Calu3 (cell line): ENCODE measurements around the gene TGIF2. TPM values are rescaled to one million over a fixed set of nuclear protein-coding genes. Genes with fewer than 3 reads are reported as not detected.

Source experiments
- BruUV-seq: library from RNA; stranded (reverse); fragments of 400-500 nt; replicated peaks from 2 replicates; lab custom pipeline; 2021; lab: Mats Ljungman, UMichigan
- CTCF ChIA-PET: fragments of 300-600 bp; sonication (Branson Sonifier 250); formaldehyde crosslinking; loops from one replicate; lab custom pipeline; 2022; ENCODE audit warnings: antibody characterized with exemption; lab: Charles Lee
- DNase-seq: peaks from one replicate; pipeline ENCODE4 v3.0.0; 2022
- H3K27ac Mint-ChIP-seq: one replicate; pipeline ENCODE4 v1.8.0; 2022; ENCODE audit warnings: mixed read lengths; ENCODE audit not compliant: unreplicated experiment
- H3K27me3 Mint-ChIP-seq: one replicate; pipeline ENCODE4 v1.8.0; 2022; ENCODE audit warnings: mixed read lengths; ENCODE audit not compliant: unreplicated experiment
- H3K36me3 Mint-ChIP-seq: one replicate; pipeline ENCODE4 v1.8.0; 2022; ENCODE audit warnings: mild to moderate bottlenecking, moderate library complexity, mixed read lengths; ENCODE audit not compliant: insufficient read depth, unreplicated experiment
- H3K4me1 Mint-ChIP-seq: one replicate; pipeline ENCODE4 v1.8.0; 2022; ENCODE audit warnings: mild to moderate bottlenecking, low read depth, mixed read lengths; ENCODE audit not compliant: unreplicated experiment
- H3K4me3 Mint-ChIP-seq: one replicate; pipeline ENCODE4 v1.8.0; 2022; ENCODE audit warnings: mild to moderate bottlenecking, low read depth, moderate library complexity, mixed read lengths; ENCODE audit not compliant: unreplicated experiment
- H3K9me3 Mint-ChIP-seq: one replicate; pipeline ENCODE4 v1.8.0; 2022; ENCODE audit warnings: low read depth, mixed read lengths; ENCODE audit not compliant: unreplicated experiment
- CTCF ChIP-seq: fragments of 200-600 bp; IDR thresholded peaks from one replicate; pipeline ENCODE4 v1.8.0; 2022; ENCODE audit warnings: antibody characterized with exemption; ENCODE audit not compliant: unreplicated experiment
- intact Hi-C: fragments of 100-400 bp; cut with micrococcal nuclease; formaldehyde crosslinking; loops from one replicate; pipeline ENCODE4 v1.10.0; 2022; ENCODE audit not compliant: unreplicated experiment
- total RNA-seq: library from RNA; stranded (reverse); gene quantifications from 2 replicates; pipeline ENCODE4 v1.2.3, GENCODE V29; 2022

The TGIF2 gene
- total RNA-seq, 1 experiment from 2014 or later: 39.4 TPM

DNA sequence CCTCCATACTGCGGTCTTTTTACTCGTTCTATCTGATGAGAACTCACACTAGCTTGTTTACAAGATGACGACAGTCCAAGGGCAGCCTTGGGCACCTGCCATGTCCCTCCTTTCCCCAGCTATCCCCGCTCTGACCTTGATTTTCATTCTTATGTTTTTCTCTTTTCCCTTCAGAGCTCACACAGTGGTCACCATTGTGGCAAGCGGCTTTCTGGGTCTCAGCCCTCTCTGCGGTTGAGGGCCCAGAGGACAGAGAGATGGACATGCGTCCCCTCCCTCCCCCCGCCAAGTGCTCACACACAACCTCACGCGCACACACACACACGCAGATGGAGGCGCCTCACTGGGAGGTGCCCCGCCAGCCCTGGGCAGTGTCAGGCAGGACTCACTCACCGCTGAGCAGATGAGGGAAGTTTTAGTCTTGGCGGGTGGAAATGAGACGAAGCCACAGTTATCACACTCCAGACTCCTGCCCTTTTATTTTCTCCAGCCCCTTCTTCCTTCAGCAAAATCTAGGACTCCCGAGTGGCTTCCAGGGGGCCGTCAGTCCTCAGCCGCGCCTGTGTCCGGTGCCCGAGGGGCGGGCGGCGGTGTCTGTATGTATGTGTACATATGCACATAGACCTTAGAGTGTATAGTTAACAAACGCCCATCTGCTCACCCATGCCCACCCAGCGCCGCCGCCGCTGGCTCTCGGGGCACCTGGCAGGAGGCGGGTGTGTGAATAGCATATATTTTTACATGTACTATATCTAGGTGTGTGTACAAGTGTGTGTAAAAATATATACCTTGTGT, 45.9 kb upstream of the TGIF2 start:
- TF ChIP-seq CTCF: no peak
- no peaks in the 10 kb centered on the region for H3K9me3 Mint-ChIP-seq
- intact Hi-C loops: no loop called here
- H3K27me3 Mint-ChIP-seq: no peaks in the 10 kb centered on the region
- CTCF ChIA-PET: interaction anchor here (0.6 kb wide), 1 partner anchor 10 kb away, joined by 4 read pairs; no protein-coding TSS in a partner anchor
- BruUV-seq: TSS peak; percentile 52
- no peak overlapping the region for H3K27ac Mint-ChIP-seq
- DNase-seq: no peak
- no peak overlapping the region for H3K4me3 Mint-ChIP-seq
- peaks cover 28% of the 10 kb centered on the region for H3K36me3 Mint-ChIP-seq
- no peaks in the 10 kb centered on the region for H3K4me1 Mint-ChIP-seq

DNA sequence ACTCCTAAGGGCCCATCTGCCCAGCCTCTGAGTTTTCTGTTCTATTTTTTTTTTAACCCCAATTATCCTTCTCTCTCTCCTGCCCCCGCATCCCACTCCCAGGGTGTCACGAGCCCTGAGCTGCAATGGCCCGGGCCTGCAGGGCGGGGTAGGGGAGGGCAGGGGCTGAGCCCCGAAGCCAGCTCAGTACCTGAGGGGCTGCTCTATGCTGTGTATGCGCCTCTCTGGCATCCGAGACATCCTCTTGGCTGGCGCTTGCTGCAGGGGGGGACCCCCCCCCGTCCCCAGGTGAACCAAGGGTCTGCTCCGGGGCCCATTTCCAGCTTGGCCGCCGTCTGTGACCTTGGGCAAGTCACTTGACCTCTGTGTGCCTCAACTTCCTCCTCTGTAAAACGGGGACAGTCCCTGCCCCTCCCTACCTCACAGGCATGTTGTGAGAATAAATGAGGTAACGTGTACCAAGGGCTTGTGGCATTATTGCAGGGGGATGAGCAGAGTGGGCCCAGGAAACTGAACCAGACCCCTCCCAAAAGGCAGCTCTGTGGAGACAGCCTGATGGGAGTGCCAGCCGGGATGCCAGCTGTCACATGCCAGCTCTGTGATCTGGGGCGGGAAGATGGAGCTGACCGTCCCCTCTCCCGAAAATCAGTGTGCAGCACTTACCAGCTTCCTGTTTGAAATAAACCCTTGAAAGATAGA, 45.1 kb upstream of the TGIF2 start:
- Mint-ChIP-seq H3K4me3 (no peak overlapping the region), H3K4me1 (no peaks in the 10 kb centered on the region), H3K27me3 (no peaks in the 10 kb centered on the region), H3K9me3 (no peaks in the 10 kb centered on the region), H3K27ac (no peak overlapping the region), H3K36me3 (peaks cover 28% of the 10 kb centered on the region)
- no TSS peak for BruUV-seq
- intact Hi-C loops: no loop called here
- CTCF ChIA-PET: interaction anchor here (0.6 kb wide), 1 partner anchor 60 kb away, joined by 3 read pairs; no protein-coding TSS in a partner anchor
- no peak for TF ChIP-seq CTCF
- DNase-seq: no peak

- Mint-ChIP-seq H3K36me3 (peaks cover 28% of the 10 kb centered on the region), H3K4me3 (no peak overlapping the region), H3K27ac (no peak overlapping the region), H3K27me3 (no peaks in the 10 kb centered on the region), H3K9me3 (no peaks in the 10 kb centered on the region), H3K4me1 (no peaks in the 10 kb centered on the region)
- CTCF ChIA-PET: interaction anchor here (0.6 kb wide), 1 partner anchor 59 kb away, joined by 3 read pairs; no protein-coding TSS in a partner anchor
- DNase-seq: no peak
- BruUV-seq: no TSS peak
- no peak for TF ChIP-seq CTCF
- intact Hi-C loops: no loop called here
Measured at GRCh38 chr20:36528875-36529417, 44.5 kb upstream of the TGIF2 start.

DNA sequence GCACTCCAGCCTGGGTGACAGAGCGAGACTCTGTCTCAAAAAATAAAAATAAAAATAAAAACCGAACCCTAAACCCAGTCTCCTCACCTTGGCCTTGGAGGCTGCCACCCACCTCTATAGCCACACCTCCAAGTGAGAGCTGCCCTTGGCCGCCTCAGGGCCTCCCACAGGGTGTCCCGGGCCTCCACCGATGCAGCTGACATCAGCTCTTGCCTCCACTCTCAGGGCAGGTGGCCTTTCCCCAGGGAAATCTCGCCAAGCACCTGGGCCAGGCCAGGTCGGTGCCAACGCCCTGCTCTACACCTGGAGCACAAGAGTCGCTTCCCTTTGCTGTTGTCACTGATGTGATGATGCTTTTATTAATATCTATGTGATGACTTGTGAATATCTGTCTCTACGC, 41.0 kb upstream of the TGIF2 start:
- peak overlapping the region; percentile 22 for H3K27ac Mint-ChIP-seq
- no peak for TF ChIP-seq CTCF

More for the DNA sequence above, 41.0 kb upstream of the TGIF2 start:
- no peak for DNase-seq
- H3K4me1 Mint-ChIP-seq: no peaks in the 10 kb centered on the region
- H3K36me3 Mint-ChIP-seq: peaks cover 11% of the 10 kb centered on the region
- no peak overlapping the region for H3K4me3 Mint-ChIP-seq
- intact Hi-C loops: no loop called here
- no TSS peak for BruUV-seq
- no peaks in the 10 kb centered on the region for H3K27me3 Mint-ChIP-seq
- no peaks in the 10 kb centered on the region for H3K9me3 Mint-ChIP-seq
- CTCF ChIA-PET: no interaction called here
